Rectal smooth muscle tissue (tissue), 1 donor: ENCODE measurements around the gene PLEKHA3.

Source experiments
- H3K27ac ChIP-seq: one replicate; pipeline ENCODE4 v1.7.0; 2013; ENCODE audit warnings: low read depth, low read length, inconsistent platforms
- H3K27me3 ChIP-seq: one replicate; pipeline ENCODE4 v1.7.0; 2013; ENCODE audit warnings: low read length; ENCODE audit not compliant: control insufficient read depth, insufficient read depth
- H3K36me3 ChIP-seq: one replicate; pipeline ENCODE4 v1.7.0; 2013; ENCODE audit warnings: low read length; ENCODE audit not compliant: control insufficient read depth, insufficient read depth
- H3K4me1 ChIP-seq: one replicate; pipeline ENCODE4 v1.7.0; 2013; ENCODE audit warnings: low read length; ENCODE audit not compliant: control insufficient read depth, insufficient read depth
- H3K4me3 ChIP-seq: one replicate; pipeline ENCODE4 v1.7.0; 2013; ENCODE audit warnings: low read length
- H3K9ac ChIP-seq: one replicate; pipeline ENCODE4 v1.7.0; 2013; ENCODE audit warnings: low read length

PLEKHA3 gene

DNA sequence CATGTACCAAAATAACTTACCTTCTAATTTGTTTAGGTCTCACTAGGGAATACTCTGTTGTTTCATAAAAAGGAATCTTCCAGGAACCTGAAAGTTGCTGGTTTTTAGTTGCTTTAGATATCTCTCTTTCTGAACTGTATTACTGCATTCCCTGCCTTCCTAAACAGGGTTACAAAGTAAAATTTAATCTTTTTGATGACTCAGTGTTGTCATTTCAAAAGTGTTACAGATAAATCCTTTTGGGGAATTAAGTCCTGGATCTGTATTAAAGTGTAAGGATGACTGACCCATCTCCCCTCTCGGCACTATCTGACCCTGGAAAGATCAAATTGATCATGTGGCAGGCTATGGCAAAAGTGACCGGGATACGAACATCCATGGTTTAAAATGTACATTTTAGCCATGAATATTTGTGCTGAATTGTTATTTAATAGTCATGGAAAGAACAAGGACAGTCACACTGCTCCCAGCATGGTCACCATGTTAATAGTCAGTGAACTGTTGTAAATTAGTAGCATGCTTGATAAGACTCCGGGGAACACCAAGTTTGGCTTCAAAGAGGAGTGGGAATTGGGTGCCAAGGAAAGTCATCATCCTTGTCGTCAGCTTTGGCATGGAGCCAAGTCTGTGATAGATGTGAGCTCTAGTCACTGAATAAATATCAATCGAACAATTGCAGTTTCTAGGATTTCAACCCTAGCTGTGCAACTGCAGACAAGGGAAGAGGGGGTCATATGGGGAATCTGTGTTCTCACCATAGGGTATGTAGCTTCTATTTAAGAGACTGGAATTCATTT lies 4.2 kb downstream of the PLEKHA3 start:
- Histone ChIP-seq H3K27ac (no peak overlapping the region), H3K27me3 (no peaks in the 10 kb centered on the region)

GRCh38 chr2:178485356-178485755 lies 5.1 kb downstream of the PLEKHA3 start:
- H3K4me1 ChIP-seq, result peaks cover 16% of the 10 kb centered on the region
- no peaks in the 10 kb centered on the region for H3K27me3 ChIP-seq
- H3K9ac ChIP-seq, result no peak overlapping the region
- no peaks in the 10 kb centered on the region for H3K36me3 ChIP-seq
- H3K27ac ChIP-seq, result no peak overlapping the region
- H3K4me3 ChIP-seq, result no peak overlapping the region

More for the DNA sequence above, 4.2 kb downstream of the PLEKHA3 start:
- Histone ChIP-seq H3K4me1 (peaks cover 20% of the 10 kb centered on the region), H3K9ac (no peak overlapping the region), H3K36me3 (no peaks in the 10 kb centered on the region), H3K4me3 (no peak overlapping the region)

GRCh38 chr2:178491612-178492011 lies 11.4 kb downstream of the PLEKHA3 start:
- H3K27me3 ChIP-seq, result no peaks in the 10 kb centered on the region
- H3K4me3 ChIP-seq, result no peak overlapping the region
- no peaks in the 10 kb centered on the region for H3K4me1 ChIP-seq
- H3K9ac ChIP-seq, result no peak overlapping the region
- H3K27ac ChIP-seq, result no peak overlapping the region
- H3K36me3 ChIP-seq, result peaks cover 17% of the 10 kb centered on the region

- H3K27me3 ChIP-seq, result no peaks in the 10 kb centered on the region
- H3K4me1 ChIP-seq, result no peaks in the 10 kb centered on the region
- no peak overlapping the region for H3K27ac ChIP-seq
- H3K36me3 ChIP-seq, result peaks cover 28% of the 10 kb centered on the region
- no peak overlapping the region for H3K9ac ChIP-seq
- no peak overlapping the region for H3K4me3 ChIP-seq
Measured at GRCh38 chr2:178496049-178496448, 15.8 kb downstream of the PLEKHA3 start.

DNA sequence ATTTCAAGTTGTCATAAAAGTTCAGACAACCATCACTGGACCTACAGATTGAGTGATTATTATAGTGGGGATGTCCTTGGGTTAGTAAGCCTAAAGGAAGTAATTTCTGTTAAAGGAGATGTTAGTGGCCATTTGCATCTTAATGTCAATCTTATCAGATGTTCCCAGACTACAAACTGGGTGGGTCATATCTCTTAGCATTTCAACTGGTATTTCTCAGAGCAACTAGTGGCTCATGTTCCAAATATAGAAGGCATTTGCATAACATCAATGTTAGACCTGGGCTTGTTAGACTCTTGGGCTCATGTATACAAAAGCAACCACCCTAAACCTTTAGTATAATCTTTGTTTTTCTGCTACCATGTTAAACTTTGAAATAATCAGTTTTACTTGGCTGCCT lies 17.9 kb downstream of the PLEKHA3 start:
- Histone ChIP-seq H3K27ac (no peak overlapping the region), H3K9ac (no peak overlapping the region), H3K4me3 (no peak overlapping the region), H3K27me3 (no peaks in the 10 kb centered on the region), H3K4me1 (no peaks in the 10 kb centered on the region), H3K36me3 (peaks cover 30% of the 10 kb centered on the region)

GRCh38 chr2:178499640-178500039 lies 19.4 kb downstream of the PLEKHA3 start:
- Histone ChIP-seq H3K9ac (no peak overlapping the region), H3K4me1 (no peaks in the 10 kb centered on the region), H3K27me3 (no peaks in the 10 kb centered on the region), H3K27ac (no peak overlapping the region), H3K36me3 (peaks cover 22% of the 10 kb centered on the region), H3K4me3 (no peak overlapping the region)

GRCh38 chr2:178502751-178503150 lies 22.5 kb downstream of the PLEKHA3 start:
- Histone ChIP-seq H3K27me3 (no peaks in the 10 kb centered on the region), H3K4me1 (no peaks in the 10 kb centered on the region), H3K4me3 (no peak overlapping the region), H3K27ac (no peak overlapping the region), H3K36me3 (peaks cover 19% of the 10 kb centered on the region), H3K9ac (no peak overlapping the region)

- Histone ChIP-seq H3K27ac (no peak overlapping the region), H3K9ac (no peak overlapping the region), H3K36me3 (peaks cover 8% of the 10 kb centered on the region), H3K4me1 (no peaks in the 10 kb centered on the region), H3K27me3 (no peaks in the 10 kb centered on the region), H3K4me3 (no peak overlapping the region)
Measured at GRCh38 chr2:178506101-178506500, 25.8 kb downstream of the PLEKHA3 start.

DNA sequence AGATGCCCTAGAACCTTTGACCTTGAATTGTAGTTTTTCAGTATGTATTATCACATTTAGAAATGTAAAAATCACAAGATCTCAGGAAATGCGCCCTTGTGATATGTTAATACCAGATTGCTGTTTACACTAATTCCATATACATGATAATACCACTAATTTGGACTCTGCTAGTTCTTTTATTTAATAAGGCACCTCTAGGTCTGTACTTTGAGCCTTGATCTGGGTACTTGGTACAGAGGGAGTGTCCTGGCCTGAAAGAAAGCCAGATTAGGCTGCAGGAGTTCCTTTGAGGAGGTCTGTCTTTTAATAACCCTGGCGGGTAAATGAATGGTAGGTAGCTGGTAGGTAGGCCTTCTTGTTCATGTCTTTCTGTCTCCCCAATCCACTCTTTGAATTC lies 26.3 kb downstream of the PLEKHA3 start:
- Histone ChIP-seq H3K27ac (no peak overlapping the region), H3K27me3 (no peaks in the 10 kb centered on the region), H3K36me3 (peaks cover 8% of the 10 kb centered on the region), H3K9ac (no peak overlapping the region), H3K4me3 (no peak overlapping the region), H3K4me1 (no peaks in the 10 kb centered on the region)

DNA sequence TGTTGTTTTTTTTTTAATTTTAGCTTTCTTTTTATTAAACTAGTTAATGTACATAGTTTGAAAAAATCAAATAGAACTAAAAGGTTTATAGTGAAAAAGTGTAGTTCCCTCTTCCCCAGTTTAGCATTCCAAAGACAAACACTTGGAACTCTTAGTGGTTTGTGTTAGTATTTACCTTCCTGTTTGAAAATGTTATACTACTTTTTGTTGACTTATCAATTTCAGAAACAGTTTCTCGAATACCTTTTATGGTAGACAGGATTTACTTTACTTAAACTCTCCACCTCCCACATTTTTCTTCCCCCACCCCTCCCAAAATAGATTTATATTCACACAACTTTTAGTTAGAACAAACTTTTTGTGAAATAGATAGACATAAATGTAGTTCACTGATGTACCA lies 26.7 kb downstream of the PLEKHA3 start:
- peaks cover 4% of the 10 kb centered on the region for H3K36me3 ChIP-seq
- H3K4me1 ChIP-seq, result no peaks in the 10 kb centered on the region

DNA sequence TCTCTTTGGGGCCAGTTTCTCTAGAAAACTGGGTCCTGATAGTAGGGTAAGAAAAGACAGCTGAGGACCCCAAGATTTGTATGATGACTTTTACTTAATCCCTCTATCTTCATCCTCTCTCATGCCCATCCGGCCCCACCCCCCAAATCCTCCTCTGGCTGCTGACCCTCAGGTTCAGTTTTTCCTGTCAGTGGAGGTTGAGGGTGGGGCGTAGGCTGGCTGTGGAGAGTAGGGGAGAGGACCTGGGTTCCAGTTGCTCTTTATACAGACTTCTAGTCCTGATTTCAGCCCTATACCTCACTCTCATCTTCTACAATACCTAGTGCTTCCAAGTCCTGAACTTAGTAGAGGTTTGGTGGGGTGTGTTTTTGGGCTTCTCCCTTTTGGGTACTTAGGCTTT lies 28.4 kb downstream of the PLEKHA3 start:
- Histone ChIP-seq H3K4me1 (no peaks in the 10 kb centered on the region), H3K4me3 (no peak overlapping the region), H3K9ac (no peak overlapping the region), H3K27ac (no peak overlapping the region), H3K36me3 (no peaks in the 10 kb centered on the region), H3K27me3 (no peaks in the 10 kb centered on the region)

More for the DNA sequence above, 26.7 kb downstream of the PLEKHA3 start:
- Histone ChIP-seq H3K9ac (no peak overlapping the region), H3K27ac (no peak overlapping the region), H3K4me3 (no peak overlapping the region), H3K27me3 (no peaks in the 10 kb centered on the region)

DNA sequence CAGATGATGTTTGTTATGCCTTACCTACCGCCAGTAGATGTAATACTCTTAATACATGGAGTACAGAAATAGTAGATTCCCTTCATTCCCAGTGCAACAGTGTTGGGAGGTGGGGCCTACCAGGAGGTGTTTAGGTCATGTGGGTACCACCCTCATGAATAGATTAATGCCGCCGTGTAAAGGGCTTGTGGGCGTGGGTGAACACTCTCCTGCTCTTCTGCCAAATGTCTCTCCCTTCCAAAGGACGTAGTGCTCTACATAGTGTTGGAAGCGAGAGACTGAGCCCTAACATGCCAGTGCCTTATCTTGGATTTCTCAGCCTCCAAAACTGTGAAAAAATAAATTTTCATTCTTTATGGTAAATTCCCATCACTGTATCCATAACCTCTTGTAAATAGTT lies 30.1 kb downstream of the PLEKHA3 start:
- no peak overlapping the region for H3K4me3 ChIP-seq
- H3K27me3 ChIP-seq, result no peaks in the 10 kb centered on the region

GRCh38 chr2:178512484-178512883 lies 32.2 kb downstream of the PLEKHA3 start:
- Histone ChIP-seq H3K4me1 (no peaks in the 10 kb centered on the region), H3K4me3 (no peak overlapping the region), H3K36me3 (no peaks in the 10 kb centered on the region), H3K27ac (no peak overlapping the region), H3K9ac (no peak overlapping the region), H3K27me3 (no peaks in the 10 kb centered on the region)

More for the DNA sequence above, 30.1 kb downstream of the PLEKHA3 start:
- Histone ChIP-seq H3K4me1 (no peaks in the 10 kb centered on the region), H3K9ac (no peak overlapping the region), H3K36me3 (no peaks in the 10 kb centered on the region), H3K27ac (no peak overlapping the region)
